ENCODE measurements around the gene CILP2.

The CILP2 gene

GRCh38 chr19:19538061-19538784 lies at the start of gene CILP2:
Gene CILP2, plus strand, starts transcription at chr19:19538265. Its CDS starts 85 bp downstream, at chr19:19538350.
- DNase-seq, result peak; percentile 28

- peak; percentile 51 for DNase-seq
Measured at GRCh38 chr19:19488875-19489690, 49.0 kb upstream of the CILP2 start.

- DNase-seq, result no peak
Measured at GRCh38 chr19:19489804-19490204, 48.3 kb upstream of the CILP2 start.

GRCh38 chr19:19490214-19490968 lies 47.7 kb upstream of the CILP2 start:
- DNase-seq, result peak; percentile 39

GRCh38 chr19:19491321-19492025 lies 46.6 kb upstream of the CILP2 start:
- DNase-seq, result no peak

GRCh38 chr19:19492026-19492610 lies 45.9 kb upstream of the CILP2 start:
- DNase-seq, result no peak

GRCh38 chr19:19493841-19494546 lies 44.1 kb upstream of the CILP2 start:
- DNase-seq, result no peak

GRCh38 chr19:19495614-19496603 lies 42.2 kb upstream of the CILP2 start:
- no peak for DNase-seq

- no peak for DNase-seq
Measured at GRCh38 chr19:19498255-19498991, 39.6 kb upstream of the CILP2 start.

GRCh38 chr19:19499272-19499995 lies 38.6 kb upstream of the CILP2 start:
- DNase-seq, result no peak

- peak; percentile 67 for DNase-seq
Measured at GRCh38 chr19:19500975-19501644, 37.0 kb upstream of the CILP2 start.

- DNase-seq, result no peak
Measured at GRCh38 chr19:19501798-19502197, 36.3 kb upstream of the CILP2 start.

- DNase-seq, result no peak
Measured at GRCh38 chr19:19502281-19502680, 35.8 kb upstream of the CILP2 start.

- DNase-seq, result peak; percentile 44
Measured at GRCh38 chr19:19502808-19503602, 35.1 kb upstream of the CILP2 start.

GRCh38 chr19:19504754-19505668 lies 33.1 kb upstream of the CILP2 start:
- no peak for DNase-seq

- DNase-seq, result no peak
Measured at GRCh38 chr19:19505669-19506326, 32.3 kb upstream of the CILP2 start.
